Smooth muscle cell of the brain vasculature (primary cell): ENCODE measurements around the gene LRP5.
"Not testable (repeated sequence)": the region's sequence is repeated elsewhere in the genome, so short reads cannot be mapped to it uniquely, and the experiment has no call there.

Experiments used
- DNase-seq: peaks from one replicate; pipeline ENCODE4 v3.0.0-alpha.2; 2012; ENCODE audit warnings: low read depth, low spot score

Gene LRP5

GRCh38 chr11:68388595-68389198 lies 76.3 kb downstream of the LRP5 start:
- no peak for DNase-seq

- DNase-seq = no peak
Observed at GRCh38 chr11:68390315-68390714, 77.9 kb downstream of the LRP5 start.

- DNase-seq = no peak
Observed at GRCh38 chr11:68392822-68393221, 80.4 kb downstream of the LRP5 start.

- DNase-seq = no peak
Observed at GRCh38 chr11:68396516-68396915, 84.1 kb downstream of the LRP5 start.

- no peak for DNase-seq
Observed at GRCh38 chr11:68397256-68397655, 84.9 kb downstream of the LRP5 start.

- DNase-seq = no peak
Observed at GRCh38 chr11:68398995-68399851, 86.8 kb downstream of the LRP5 start.

- no peak for DNase-seq
Observed at GRCh38 chr11:68399916-68400315, 87.5 kb downstream of the LRP5 start.

- DNase-seq = not testable (repeated sequence)
Observed at GRCh38 chr11:68400584-68400983, 88.2 kb downstream of the LRP5 start.

GRCh38 chr11:68401856-68402255 lies 89.5 kb downstream of the LRP5 start:
- no peak for DNase-seq

- no peak for DNase-seq
Observed at GRCh38 chr11:68402355-68403031, 90.1 kb downstream of the LRP5 start.

GRCh38 chr11:68403424-68403823 lies 91.0 kb downstream of the LRP5 start:
- DNase-seq = no peak

GRCh38 chr11:68403831-68404230 lies 91.4 kb downstream of the LRP5 start:
- DNase-seq = no peak

GRCh38 chr11:68406324-68407313 lies 94.2 kb downstream of the LRP5 start:
- DNase-seq = no peak

GRCh38 chr11:68408512-68408911 lies 96.1 kb downstream of the LRP5 start:
- DNase-seq = no peak

GRCh38 chr11:68409748-68410344 lies 97.5 kb downstream of the LRP5 start:
- DNase-seq = no peak

GRCh38 chr11:68411501-68411991 lies 99.2 kb downstream of the LRP5 start:
- no peak for DNase-seq

GRCh38 chr11:68412593-68413475 lies 100.4 kb downstream of the LRP5 start:
- DNase-seq = no peak

- DNase-seq = no peak
Observed at GRCh38 chr11:68413591-68413999, 101.2 kb downstream of the LRP5 start.

- DNase-seq = no peak
Observed at GRCh38 chr11:68414496-68415221, 102.3 kb downstream of the LRP5 start.
